Parathyroid adenoma (tissue), 2 donors: ENCODE measurements around the gene LAMA2.

ENCODE experiments used
- H2AFZ ChIP-seq: fragments of 300-600 bp; sonication (generic); one replicate; pipeline ENCODE4 v1.7.0; 2017; ENCODE audit warnings: antibody characterized with exemption, mild to moderate bottlenecking
- H3K27ac ChIP-seq: fragments of 300-600 bp; sonication (generic); one replicate; pipeline ENCODE4 v1.7.0; 2017
- H3K27me3 ChIP-seq: fragments of 300-600 bp; sonication (generic); one replicate; pipeline ENCODE4 v1.7.0; 2017; ENCODE audit warnings: low read length; ENCODE audit not compliant: control insufficient read depth, insufficient read depth
- H3K36me3 ChIP-seq: fragments of 300-600 bp; sonication (generic); one replicate; pipeline ENCODE4 v1.7.0; 2017; ENCODE audit warnings: low read length; ENCODE audit not compliant: control insufficient read depth, insufficient read depth
- H3K4me1 ChIP-seq: fragments of 300-600 bp; sonication (generic); one replicate; pipeline ENCODE4 v1.7.0; 2017; ENCODE audit warnings: control low read depth
- H3K4me2 ChIP-seq: fragments of 300-600 bp; sonication (generic); one replicate; pipeline ENCODE4 v1.7.0; 2017; ENCODE audit warnings: low read length
- H3K4me3 ChIP-seq: fragments of 300-600 bp; sonication (generic); one replicate; pipeline ENCODE4 v1.7.0; 2017; ENCODE audit warnings: low read depth, low read length
- H3K79me2 ChIP-seq: fragments of 300-600 bp; sonication (generic); one replicate; pipeline ENCODE4 v1.7.0; 2017; ENCODE audit warnings: control low read depth
- H3K9ac ChIP-seq: fragments of 300-600 bp; sonication (generic); one replicate; pipeline ENCODE4 v1.7.0; 2017; ENCODE audit warnings: mild to moderate bottlenecking
- H3K9me3 ChIP-seq: fragments of 300-600 bp; sonication (generic); one replicate; pipeline ENCODE4 v1.7.0; 2017; ENCODE audit warnings: low read length; ENCODE audit not compliant: control insufficient read depth
- TF ChIP-seq, protein P1 (sequence below): fragments of 300-600 bp; sonication (generic); IDR thresholded peaks from one replicate; pipeline ENCODE4 v1.7.0; 2017; ENCODE audit warnings: antibody characterized with exemption, mild to moderate bottlenecking
- donor health status: primary hyperparathyroidism.

The LAMA2 gene

GRCh38 chr6:129235167-129236000, 352.4 kb downstream of the LAMA2 start:
- TF ChIP-seq, protein P1, sequence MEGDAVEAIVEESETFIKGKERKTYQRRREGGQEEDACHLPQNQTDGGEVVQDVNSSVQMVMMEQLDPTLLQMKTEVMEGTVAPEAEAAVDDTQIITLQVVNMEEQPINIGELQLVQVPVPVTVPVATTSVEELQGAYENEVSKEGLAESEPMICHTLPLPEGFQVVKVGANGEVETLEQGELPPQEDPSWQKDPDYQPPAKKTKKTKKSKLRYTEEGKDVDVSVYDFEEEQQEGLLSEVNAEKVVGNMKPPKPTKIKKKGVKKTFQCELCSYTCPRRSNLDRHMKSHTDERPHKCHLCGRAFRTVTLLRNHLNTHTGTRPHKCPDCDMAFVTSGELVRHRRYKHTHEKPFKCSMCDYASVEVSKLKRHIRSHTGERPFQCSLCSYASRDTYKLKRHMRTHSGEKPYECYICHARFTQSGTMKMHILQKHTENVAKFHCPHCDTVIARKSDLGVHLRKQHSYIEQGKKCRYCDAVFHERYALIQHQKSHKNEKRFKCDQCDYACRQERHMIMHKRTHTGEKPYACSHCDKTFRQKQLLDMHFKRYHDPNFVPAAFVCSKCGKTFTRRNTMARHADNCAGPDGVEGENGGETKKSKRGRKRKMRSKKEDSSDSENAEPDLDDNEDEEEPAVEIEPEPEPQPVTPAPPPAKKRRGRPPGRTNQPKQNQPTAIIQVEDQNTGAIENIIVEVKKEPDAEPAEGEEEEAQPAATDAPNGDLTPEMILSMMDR = no peak

GRCh38 chr6:129236001-129236517, 353.1 kb downstream of the LAMA2 start:
- no peaks in the 10 kb centered on the region for H3K9me3 ChIP-seq
- no peaks in the 10 kb centered on the region for H3K36me3 ChIP-seq
- H3K27me3 ChIP-seq = no peaks in the 10 kb centered on the region
- H2AFZ ChIP-seq = no peak overlapping the region
- TF ChIP-seq, protein P1 = no peak
- no peak overlapping the region for H3K9ac ChIP-seq
- no peak overlapping the region for H3K4me3 ChIP-seq
- H3K4me1 ChIP-seq = no peaks in the 10 kb centered on the region
- H3K79me2 ChIP-seq = no peaks in the 10 kb centered on the region
- H3K27ac ChIP-seq = no peak overlapping the region
- no peak overlapping the region for H3K4me2 ChIP-seq

More at GRCh38 chr6:129235167-129236000, 352.4 kb downstream of the LAMA2 start:
- Histone ChIP-seq H3K4me3 (no peak overlapping the region), H3K36me3 (no peaks in the 10 kb centered on the region), H3K27me3 (no peaks in the 10 kb centered on the region), H3K4me2 (no peak overlapping the region), H3K4me1 (no peaks in the 10 kb centered on the region), H3K9me3 (no peaks in the 10 kb centered on the region), H3K79me2 (no peaks in the 10 kb centered on the region), H3K27ac (no peak overlapping the region), H2AFZ (no peak overlapping the region), H3K9ac (no peak overlapping the region)

GRCh38 chr6:129238991-129239390, 356.1 kb downstream of the LAMA2 start:
- H3K4me1 ChIP-seq = no peaks in the 10 kb centered on the region
- H3K27ac ChIP-seq = no peak overlapping the region
- H3K4me2 ChIP-seq = no peak overlapping the region
- H3K27me3 ChIP-seq = no peaks in the 10 kb centered on the region
- H3K4me3 ChIP-seq = no peak overlapping the region
- no peaks in the 10 kb centered on the region for H3K9me3 ChIP-seq
- no peaks in the 10 kb centered on the region for H3K79me2 ChIP-seq
- TF ChIP-seq, protein P1 = no peak
- no peaks in the 10 kb centered on the region for H3K36me3 ChIP-seq
- no peak overlapping the region for H3K9ac ChIP-seq
- no peak overlapping the region for H2AFZ ChIP-seq

GRCh38 chr6:129239825-129240491, 357.0 kb downstream of the LAMA2 start:
- H3K36me3 ChIP-seq = no peaks in the 10 kb centered on the region
- H3K4me3 ChIP-seq = no peak overlapping the region
- no peaks in the 10 kb centered on the region for H3K4me1 ChIP-seq
- no peaks in the 10 kb centered on the region for H3K9me3 ChIP-seq
- H3K4me2 ChIP-seq = no peak overlapping the region
- H3K27ac ChIP-seq = no peak overlapping the region
- H3K79me2 ChIP-seq = no peaks in the 10 kb centered on the region
- no peak overlapping the region for H2AFZ ChIP-seq
- TF ChIP-seq, protein P1 = no peak
- no peak overlapping the region for H3K9ac ChIP-seq
- no peaks in the 10 kb centered on the region for H3K27me3 ChIP-seq
